ENCODE measurements around the gene RCVRN.

- TF ChIP-seq CTCF (IDR thresholded peaks at IDR 0.05) (no peak), POLR2A (IDR thresholded peaks at IDR 0.05) (no peak)
Observed at GRCh38 chr17:9948928-9949327, 43.9 kb upstream of the RCVRN start.

Data from testis (tissue), 2 donors.